ENCODE measurements around the gene IFI30. TPM values are rescaled to one million over a fixed set of nuclear protein-coding genes. Genes with fewer than 3 reads are reported as not detected.
A peak's percentile ranks its signal among the peaks of the same experiment; 100 is the strongest.

IFI30 gene
- total RNA-seq, 1 donor from 2014 or later: 25.1 TPM

- DNase-seq (ENCODE audit: low read depth): no peak
These were observed 1.8 kb upstream of the IFI30 start for GRCh38 chr19:18171605-18172327.

GRCh38 chr19:18172331-18173053, 1.1 kb upstream of the IFI30 start:
- DNase-seq (ENCODE audit: low read depth): no peak

- DNase-seq (ENCODE audit: low read depth): no peak
These were observed 500 bp upstream of the IFI30 start for GRCh38 chr19:18173054-18173571.

GRCh38 chr19:18174983-18175382, 1.4 kb downstream of the IFI30 start:
- DNase-seq (ENCODE audit: low read depth): no peak

GRCh38 chr19:18176367-18177310, 3.0 kb downstream of the IFI30 start:
- DNase-seq (ENCODE audit: low read depth): no peak

- DNase-seq (ENCODE audit: low read depth): no peak
These were observed 6.3 kb downstream of the IFI30 start for GRCh38 chr19:18179957-18180356.

GRCh38 chr19:18183529-18183928, 9.9 kb downstream of the IFI30 start:
- no peak for DNase-seq (ENCODE audit: low read depth)

GRCh38 chr19:18185538-18185937, 11.9 kb downstream of the IFI30 start:
- DNase-seq (ENCODE audit: low read depth): no peak

- no peak for DNase-seq (ENCODE audit: low read depth)
These were observed 16.7 kb downstream of the IFI30 start for GRCh38 chr19:18190278-18190677.

GRCh38 chr19:18191640-18192062, 18.0 kb downstream of the IFI30 start:
- DNase-seq (ENCODE audit: low read depth): no peak

- DNase-seq (ENCODE audit: low read depth): peak; percentile 99
These were observed 19.2 kb downstream of the IFI30 start, which contains the start of gene MPV17L2 for GRCh38 chr19:18192673-18193387. Gene MPV17L2 (plus strand): TSS chr19:18193218. CDS start chr19:18193282, 64 bp downstream.

- DNase-seq (ENCODE audit: low read depth): no peak
These were observed 20.0 kb downstream of the IFI30 start for GRCh38 chr19:18193388-18194180.

GRCh38 chr19:18194181-18194530, 20.5 kb downstream of the IFI30 start:
- no peak for DNase-seq (ENCODE audit: low read depth)

GRCh38 chr19:18194554-18195238, 21.1 kb downstream of the IFI30 start:
- no peak for DNase-seq (ENCODE audit: low read depth)

GRCh38 chr19:18196511-18196845, 22.9 kb downstream of the IFI30 start:
- no peak for DNase-seq (ENCODE audit: low read depth)

- DNase-seq (ENCODE audit: low read depth): no peak
These were observed 23.7 kb downstream of the IFI30 start for GRCh38 chr19:18197306-18197705.

- no peak for DNase-seq (ENCODE audit: low read depth)
These were observed 24.3 kb downstream of the IFI30 start for GRCh38 chr19:18197941-18198340.

- no peak for DNase-seq (ENCODE audit: low read depth)
These were observed 24.8 kb downstream of the IFI30 start for GRCh38 chr19:18198374-18198773.

- no peak for DNase-seq (ENCODE audit: low read depth)
These were observed 28.8 kb downstream of the IFI30 start for GRCh38 chr19:18202397-18202777.
